Kidney glomerular epithelial cell (primary cell): ENCODE results near the gene EYS.
"Not testable (repeated sequence)": the region's sequence is repeated elsewhere in the genome, so short reads cannot be mapped to it uniquely, and the experiment has no call there.

Experiments used
- DNase-seq: peaks from one replicate; lab custom pipeline; 2025; lab: John Stamatoyannopoulos, UW

The EYS gene

GRCh38 chr6:65452333-65452732 lies 254.7 kb downstream of the EYS start:
- no peak for DNase-seq

GRCh38 chr6:65450451-65450850 lies 256.6 kb downstream of the EYS start:
- no peak for DNase-seq

DNA sequence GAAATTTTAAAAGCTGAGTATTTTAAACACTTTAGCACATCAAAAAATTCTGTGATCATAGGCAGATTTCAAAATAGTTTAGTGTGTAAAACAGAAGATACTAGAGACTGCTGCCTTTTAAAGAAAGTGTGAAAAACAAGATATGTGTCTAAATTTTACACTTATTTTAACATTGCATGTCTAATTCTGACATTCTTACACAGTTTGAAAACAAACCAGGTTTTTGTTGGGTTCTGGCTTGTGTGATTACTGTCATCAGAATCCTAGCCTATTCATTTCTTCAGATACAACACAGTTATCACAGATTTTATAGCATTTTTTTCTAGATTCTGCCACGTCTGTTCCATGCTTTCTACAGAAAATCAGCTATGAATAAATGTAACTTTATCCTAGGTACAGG lies 257.1 kb downstream of the EYS start:
- DNase-seq, result no peak

- DNase-seq, result no peak
Measured at GRCh38 chr6:65448866-65449265, 258.2 kb downstream of the EYS start.

DNA sequence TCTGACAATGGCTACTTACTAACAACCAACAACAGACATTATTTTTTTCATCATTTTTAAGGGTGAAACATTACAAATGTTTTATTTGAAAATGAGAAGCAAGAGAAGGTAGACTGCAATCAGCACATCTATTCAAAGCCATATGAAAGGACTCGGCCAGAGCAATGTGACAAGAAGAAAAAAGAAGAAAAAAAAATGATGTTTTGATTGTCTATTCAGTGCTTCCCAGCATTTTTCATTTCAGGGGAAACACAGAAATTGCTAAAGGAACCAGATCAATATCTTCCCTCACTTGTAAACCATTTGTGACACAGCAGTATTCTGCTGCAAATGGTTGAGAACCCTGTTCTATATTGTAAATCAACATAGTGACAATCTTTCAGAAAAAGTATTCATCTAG lies 270.7 kb downstream of the EYS start:
- no peak for DNase-seq

DNA sequence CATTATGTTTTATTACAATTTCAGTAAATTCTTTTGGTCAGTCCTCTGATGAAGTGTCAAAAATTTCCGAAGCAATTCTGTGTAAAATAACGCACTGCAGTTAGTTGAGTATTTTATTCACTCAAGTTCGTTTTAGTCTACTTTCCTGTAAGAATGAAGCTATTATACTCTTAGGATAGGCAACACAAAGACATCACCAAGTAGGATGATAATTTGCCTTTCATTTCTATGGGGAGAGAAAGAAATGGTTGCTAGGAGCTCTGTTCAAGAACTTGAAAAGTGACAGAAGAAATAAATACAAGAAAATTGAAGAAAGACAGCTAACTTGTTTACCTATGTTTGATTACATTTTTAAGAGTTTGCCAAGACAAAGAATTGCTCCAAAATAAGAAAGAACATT lies 290.4 kb downstream of the EYS start:
- no peak for DNase-seq

DNA sequence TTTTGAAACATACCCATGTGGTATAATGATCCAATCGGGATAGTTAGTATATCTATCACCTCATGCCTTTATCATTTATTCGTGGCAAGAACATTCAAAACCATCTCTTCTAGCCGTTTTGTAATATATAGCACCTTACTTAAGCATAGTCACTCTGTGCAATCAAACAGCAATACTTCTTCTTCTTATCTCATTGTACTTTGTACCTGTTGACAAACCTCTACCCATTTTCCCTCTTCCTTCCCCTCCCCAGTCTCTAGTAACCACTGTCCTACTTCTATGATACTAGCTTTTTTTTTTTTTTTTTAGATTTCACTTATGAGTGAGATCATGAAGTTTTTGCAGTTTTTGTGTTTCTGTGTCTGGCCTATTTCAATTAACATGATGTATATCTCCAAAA lies 296.7 kb downstream of the EYS start:
- DNase-seq, result no peak

- DNase-seq, result no peak
Measured at GRCh38 chr6:65402564-65402963, 304.5 kb downstream of the EYS start.

- DNase-seq, result no peak
Measured at GRCh38 chr6:65399355-65400084, 307.5 kb downstream of the EYS start.

DNA sequence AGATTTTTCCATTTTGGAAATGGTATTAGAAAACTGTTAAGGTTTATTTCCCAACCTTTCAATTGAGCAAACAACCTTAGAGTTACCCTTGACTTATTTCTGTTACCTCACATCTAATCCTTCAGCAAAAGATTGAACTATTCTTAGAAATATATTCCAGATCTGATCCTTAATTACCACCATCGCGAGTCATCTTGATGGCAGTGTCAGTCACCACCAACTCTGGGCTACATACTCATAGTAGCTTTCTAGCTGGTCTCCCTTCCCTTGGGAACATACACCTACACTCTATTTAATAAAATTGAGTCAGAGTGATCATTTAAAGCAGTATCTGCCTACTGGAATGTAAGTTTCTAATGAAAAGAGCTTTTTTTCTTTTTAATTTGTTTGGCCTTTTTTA lies 308.2 kb downstream of the EYS start:
- no peak for DNase-seq

GRCh38 chr6:65350530-65350929 lies 356.5 kb downstream of the EYS start:
- no peak for DNase-seq

DNA sequence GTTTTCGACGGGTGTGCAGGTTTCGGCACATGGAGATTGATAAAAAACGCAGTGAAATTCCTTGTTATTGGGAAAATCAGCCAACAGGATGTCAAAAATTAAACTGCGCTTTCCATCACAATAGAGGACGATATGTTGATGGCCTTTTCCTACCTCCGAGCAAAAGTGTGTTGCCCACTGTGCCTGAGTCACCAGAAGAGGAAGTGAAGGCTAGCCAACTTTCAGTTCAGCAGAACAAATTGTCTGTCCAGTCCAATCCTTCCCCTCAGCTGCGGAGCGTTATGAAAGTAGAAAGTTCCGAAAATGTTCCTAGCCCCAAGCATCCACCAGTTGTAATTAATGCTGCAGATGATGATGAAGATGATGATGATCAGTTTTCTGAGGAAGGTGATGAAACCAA lies 404.4 kb downstream of the EYS start:
- DNase-seq, result not testable (repeated sequence)

- no peak for DNase-seq
Measured at GRCh38 chr6:65299236-65299635, 407.8 kb downstream of the EYS start.

GRCh38 chr6:65295812-65296211 lies 411.2 kb downstream of the EYS start:
- no peak for DNase-seq

DNA sequence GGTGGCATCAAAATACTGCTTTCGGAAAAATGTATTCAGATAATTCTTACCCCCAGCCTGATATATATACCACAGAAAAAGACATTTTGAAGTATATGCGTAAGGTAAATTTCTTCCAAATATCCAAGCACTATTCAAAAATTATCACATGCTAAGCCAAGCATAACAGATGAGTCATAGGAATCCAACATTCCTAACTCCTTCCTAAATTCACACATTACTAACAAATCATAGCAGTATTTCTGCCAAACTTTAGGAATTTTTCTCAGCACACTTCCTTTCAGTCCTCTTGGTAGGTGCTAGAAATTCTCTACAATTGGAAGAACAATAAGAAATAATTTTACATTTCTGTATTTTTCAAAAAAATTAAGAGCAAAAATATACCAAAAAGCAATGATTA lies 417.5 kb downstream of the EYS start:
- peak; percentile 31 for DNase-seq

DNA sequence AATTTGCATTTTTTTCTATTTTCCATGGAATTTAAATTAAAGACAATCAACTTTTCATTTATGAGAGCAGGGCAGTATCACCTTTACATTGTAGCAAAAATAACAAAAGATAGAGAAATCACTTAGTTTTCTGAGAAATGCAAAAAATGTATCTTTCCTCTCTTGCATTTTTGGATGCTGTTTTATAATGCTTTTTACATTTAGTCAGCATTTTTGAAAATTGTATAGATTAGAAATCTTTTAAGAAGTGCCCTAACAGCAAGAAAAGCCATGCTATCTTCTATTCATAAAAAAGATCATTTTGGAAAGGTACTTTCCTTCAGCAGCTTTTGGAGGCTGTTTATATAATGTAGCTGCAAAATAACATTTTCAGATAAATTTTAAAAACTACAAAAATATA lies 421.8 kb downstream of the EYS start:
- DNase-seq, result no peak

DNA sequence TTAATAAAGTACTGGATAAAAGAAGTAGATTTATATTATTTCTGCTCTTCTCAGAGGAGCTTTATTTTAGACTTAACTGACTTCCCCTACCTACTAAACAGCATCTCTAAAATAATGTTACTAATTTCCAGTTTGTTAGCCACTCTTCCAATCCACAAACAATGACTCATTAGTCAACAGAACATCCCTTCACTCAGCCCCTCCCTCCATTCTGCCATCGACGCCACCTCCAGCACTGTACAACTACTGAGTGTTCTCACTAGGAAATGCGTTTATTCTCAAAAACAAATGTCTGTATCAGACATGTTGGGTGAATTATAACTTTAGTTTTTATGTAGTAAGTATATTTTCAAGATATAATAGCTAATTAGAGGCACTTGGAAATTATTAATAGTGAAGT lies 427.0 kb downstream of the EYS start:
- DNase-seq, result no peak

GRCh38 chr6:65262241-65262640 lies 444.8 kb downstream of the EYS start:
- no peak for DNase-seq

DNA sequence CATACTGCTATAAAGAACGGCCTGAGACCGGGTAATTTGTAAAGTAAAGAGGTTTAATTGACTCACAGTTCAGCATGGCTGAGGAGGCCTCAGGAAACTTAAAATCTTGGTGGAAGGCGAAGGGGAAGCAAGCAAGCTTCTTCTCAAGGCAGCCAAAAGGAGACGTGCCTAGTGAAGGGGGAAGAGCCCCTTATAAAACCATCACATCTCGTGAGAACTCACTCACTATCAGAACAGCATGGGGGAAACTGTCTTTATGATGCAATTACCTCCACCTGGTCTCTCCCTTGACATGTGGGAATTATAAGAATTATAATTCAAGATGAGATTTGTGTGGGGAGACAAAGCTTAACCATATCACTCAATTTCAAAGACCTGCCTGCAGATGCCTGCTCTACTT lies 447.0 kb downstream of the EYS start:
- DNase-seq, result no peak

DNA sequence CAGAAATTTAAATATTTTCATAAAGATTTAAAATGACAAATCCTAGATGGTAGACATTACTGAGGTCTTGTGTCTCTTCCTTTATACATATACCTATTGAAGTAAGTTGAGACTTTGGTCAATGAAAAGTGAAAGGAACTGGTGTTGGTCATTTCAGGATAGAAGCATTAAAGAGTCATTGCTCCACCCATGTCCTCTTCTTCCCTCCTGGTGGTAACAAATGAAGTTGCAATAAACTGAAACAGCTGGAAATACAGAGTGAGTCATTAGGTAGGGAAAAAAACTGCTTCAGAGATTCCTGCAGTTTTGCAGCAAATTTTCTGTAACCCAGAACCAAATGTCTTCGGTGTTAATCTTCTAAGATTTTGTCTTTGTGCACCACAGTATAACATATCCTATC lies 448.0 kb downstream of the EYS start:
- DNase-seq, result peak; percentile 18

DNA sequence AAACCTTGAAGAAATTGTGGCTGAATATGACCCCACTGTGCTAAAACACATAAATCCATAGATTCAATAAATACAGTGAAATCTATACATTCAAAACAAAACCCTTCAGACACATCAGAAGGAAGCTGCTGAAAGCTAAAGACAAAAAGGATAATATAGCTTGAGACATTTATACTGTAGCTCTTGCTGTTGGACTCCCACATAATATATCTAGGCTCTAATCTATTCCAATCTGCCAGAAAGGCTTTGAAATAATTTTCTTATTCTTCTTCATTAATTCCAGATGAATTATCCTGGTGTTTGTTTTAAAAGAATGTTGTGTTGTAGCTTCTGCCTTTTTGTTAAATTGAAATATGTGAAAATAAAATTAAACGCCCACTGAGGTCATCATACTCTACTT lies 454.0 kb downstream of the EYS start:
- no peak for DNase-seq

DNA sequence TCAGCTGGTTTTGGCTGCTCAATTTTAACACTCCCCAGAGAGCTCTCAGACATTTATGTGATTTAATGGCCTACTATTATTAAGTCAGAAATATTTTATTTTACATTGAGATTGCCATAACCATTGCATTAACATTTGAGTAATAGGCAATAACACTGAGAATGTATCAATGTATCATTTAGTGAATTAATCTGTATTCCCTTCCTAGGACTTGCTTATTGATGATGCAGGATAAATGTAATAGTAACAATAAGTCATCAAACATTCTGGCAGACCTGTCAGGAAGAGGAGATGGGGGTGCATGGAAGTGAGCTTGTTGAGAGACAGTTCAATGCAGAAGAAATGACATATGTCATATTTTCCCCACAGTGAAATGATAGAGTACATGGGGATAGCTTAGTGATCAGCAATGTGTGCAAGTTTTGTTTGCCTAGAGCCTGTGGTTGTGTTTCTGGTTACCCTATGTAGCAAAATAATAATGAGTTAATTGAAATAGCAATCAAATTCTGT lies 458.9 kb downstream of the EYS start:
- DNase-seq, result no peak

DNA sequence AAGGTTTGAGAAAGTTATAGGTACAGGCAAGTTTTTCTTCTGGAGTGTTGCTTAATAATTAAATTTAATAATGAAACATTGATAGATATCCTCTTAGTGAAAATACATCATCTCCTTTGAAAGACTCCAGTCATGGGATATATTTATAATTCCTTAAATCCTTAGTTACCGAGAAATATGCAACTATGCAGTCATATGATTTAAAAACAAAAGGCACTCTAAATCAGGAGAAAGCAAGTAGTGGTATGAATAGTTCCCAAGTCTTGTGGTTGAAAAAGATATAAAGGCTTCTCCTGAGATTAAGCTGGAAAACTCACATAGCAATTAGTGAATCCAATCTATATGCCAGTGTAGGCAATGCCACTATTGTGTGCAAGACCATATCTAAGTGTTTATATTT lies 475.4 kb downstream of the EYS start:
- no peak for DNase-seq

DNA sequence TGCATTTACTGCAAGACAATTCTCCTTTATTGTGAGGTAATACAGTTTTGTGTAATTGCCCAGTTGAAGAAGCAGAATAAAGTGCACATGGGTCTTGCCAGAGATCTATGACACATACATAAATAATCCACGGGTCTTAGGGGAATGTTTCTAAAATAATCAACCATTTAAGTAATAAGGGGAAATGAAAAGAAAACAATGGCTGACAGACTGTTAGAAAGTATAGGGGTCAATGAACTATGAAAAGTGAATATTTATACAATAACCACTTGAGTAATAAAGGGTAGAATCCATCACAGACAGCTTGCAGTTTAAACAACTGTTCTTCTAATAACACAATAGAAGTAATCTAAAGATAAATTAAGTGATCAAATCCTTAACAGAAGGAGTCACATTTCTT lies 477.2 kb downstream of the EYS start:
- DNase-seq, result peak; percentile 43
